Caco-2 (cell line): ENCODE data around the gene PCK2. TPM values are rescaled to one million over a fixed set of nuclear protein-coding genes. Genes with fewer than 3 reads are reported as not detected.

ENCODE experiments used
- BruUV-seq: library from RNA; stranded (reverse); fragments of 400-500 nt; replicated peaks from 2 replicates; lab custom pipeline; 2021; lab: Mats Ljungman, UMichigan
- CTCF ChIA-PET: fragments of 300-600 bp; sonication (Branson Sonifier 250); formaldehyde crosslinking; loops from one replicate; lab custom pipeline; 2022; ENCODE audit warnings: antibody characterized with exemption; lab: Charles Lee
- POLR2A ChIA-PET: fragments of 300-600 bp; sonication (Branson Sonifier 250); formaldehyde crosslinking; loops from one replicate; lab custom pipeline; 2022; ENCODE audit warnings: antibody characterized with exemption; lab: Charles Lee
- DNase-seq, 2 experiments: peaks; one replicate each; pipeline versions ENCODE4 v3.0.0 to v3.0.0-alpha.2; 2020 to 2022
- H3K27me3 ChIP-seq: replicated peaks from 2 replicates; pipeline ENCODE4 v1.6.0; 2011; ENCODE audit warnings: low read length; ENCODE audit not compliant: control insufficient read depth, insufficient read depth
- H3K36me3 ChIP-seq: 2 replicates; pipeline ENCODE4 v1.5.1; 2011; ENCODE audit warnings: low read length; ENCODE audit not compliant: control insufficient read depth, insufficient read depth
- H3K4me1 ChIP-seq: fragments of 250-450 bp; sonication (Bioruptor Pico); 2 replicates; pipeline ENCODE4 v1.5.1; 2020; ENCODE audit warnings: mild to moderate bottlenecking
- H3K4me3 ChIP-seq: 2 replicates; pipeline ENCODE4 v1.5.1; 2011; ENCODE audit warnings: low read depth, mild to moderate bottlenecking, control low read depth, low read length
- H3K9me3 ChIP-seq: fragments of 250-450 bp; sonication (Bioruptor Pico); 2 replicates; pipeline ENCODE4 v1.5.1; 2020; ENCODE audit warnings: mild to moderate bottlenecking, moderate library complexity
- H3K27ac Mint-ChIP-seq: one replicate; pipeline ENCODE4 v1.8.0; 2022; ENCODE audit warnings: mixed read lengths; ENCODE audit not compliant: unreplicated experiment
- H3K27me3 Mint-ChIP-seq: one replicate; pipeline ENCODE4 v1.8.0; 2022; ENCODE audit warnings: mixed read lengths; ENCODE audit not compliant: insufficient read depth, unreplicated experiment
- H3K36me3 Mint-ChIP-seq: one replicate; pipeline ENCODE4 v1.8.0; 2022; ENCODE audit warnings: mild to moderate bottlenecking, mixed read lengths; ENCODE audit not compliant: insufficient read depth, unreplicated experiment
- H3K4me1 Mint-ChIP-seq: one replicate; pipeline ENCODE4 v1.8.0; 2022; ENCODE audit warnings: low read depth, mixed read lengths; ENCODE audit not compliant: unreplicated experiment
- H3K4me3 Mint-ChIP-seq: one replicate; pipeline ENCODE4 v1.8.0; 2022; ENCODE audit warnings: mild to moderate bottlenecking, moderate library complexity, mixed read lengths; ENCODE audit not compliant: unreplicated experiment
- H3K9me3 Mint-ChIP-seq: one replicate; pipeline ENCODE4 v1.8.0; 2022; ENCODE audit warnings: mixed read lengths; ENCODE audit not compliant: unreplicated experiment
- intact Hi-C: fragments of 100-400 bp; cut with micrococcal nuclease; formaldehyde crosslinking; loops from one replicate; pipeline ENCODE4 v1.10.0; 2022; ENCODE audit not compliant: unreplicated experiment
- total RNA-seq: library from RNA; stranded (reverse); gene quantifications from 2 replicates; pipeline ENCODE4 v1.2.3, GENCODE V29; 2022
- TF ChIP-seq, protein P1 (sequence below), 2 experiments: fragments of 200-600 bp in 1 of 2; IDR thresholded peaks; 1 replicate in 1 of 2; 2 replicates in 1 of 2; pipeline versions ENCODE4 v1.5.1 to v1.8.0; 2011 to 2022; ENCODE audit warnings: antibody characterized with exemption in 1 of 2, control low read depth in 1 of 2, inconsistent platforms in 1 of 2, low read depth in 1 of 2, low read length in 1 of 2, mild to moderate bottlenecking in 1 of 2, moderate library complexity in 1 of 2; ENCODE audit not compliant: insufficient read depth in 1 of 2, severe bottlenecking in 1 of 2, unreplicated experiment in 1 of 2

The PCK2 gene
- total RNA-seq, 1 experiment from 2014 or later = 146 TPM

DNA sequence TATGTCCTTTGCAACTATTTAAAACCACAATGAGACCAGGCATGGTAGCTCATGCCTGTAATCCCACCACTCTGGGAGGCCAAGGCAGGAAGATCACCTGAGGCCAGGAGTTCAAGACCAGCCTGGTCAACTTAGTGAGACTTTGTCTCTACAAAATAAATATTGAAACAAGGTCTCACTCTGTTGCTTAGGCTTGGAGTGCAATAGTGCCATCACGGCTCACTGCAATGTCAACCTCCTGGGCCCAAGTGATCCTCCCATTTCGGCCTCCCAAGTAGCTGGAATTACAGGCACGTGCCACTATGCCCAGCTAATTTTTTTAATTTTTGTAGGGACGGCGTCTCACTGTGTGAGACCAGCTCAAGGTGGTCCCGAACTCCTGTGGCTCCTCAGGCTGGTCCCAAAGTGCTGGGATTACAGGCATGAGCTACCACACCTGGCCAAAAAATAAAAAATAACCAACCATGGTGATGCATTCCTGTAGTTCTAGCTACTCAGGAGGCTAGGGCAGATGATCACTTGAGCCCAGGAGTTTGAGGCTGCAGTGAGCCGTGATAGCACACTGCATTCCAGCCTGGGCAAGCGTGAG is 35.4 kb downstream of the PCK2 start:
- BruUV-seq = no TSS peak
- Mint-ChIP-seq H3K4me1 (no peaks in the 10 kb centered on the region), H3K4me3 (no peak overlapping the region), H3K9me3 (no peaks in the 10 kb centered on the region), H3K27ac (no peak overlapping the region), H3K27me3 (no peaks in the 10 kb centered on the region), H3K36me3 (no peaks in the 10 kb centered on the region)
- TF ChIP-seq, protein P1, sequence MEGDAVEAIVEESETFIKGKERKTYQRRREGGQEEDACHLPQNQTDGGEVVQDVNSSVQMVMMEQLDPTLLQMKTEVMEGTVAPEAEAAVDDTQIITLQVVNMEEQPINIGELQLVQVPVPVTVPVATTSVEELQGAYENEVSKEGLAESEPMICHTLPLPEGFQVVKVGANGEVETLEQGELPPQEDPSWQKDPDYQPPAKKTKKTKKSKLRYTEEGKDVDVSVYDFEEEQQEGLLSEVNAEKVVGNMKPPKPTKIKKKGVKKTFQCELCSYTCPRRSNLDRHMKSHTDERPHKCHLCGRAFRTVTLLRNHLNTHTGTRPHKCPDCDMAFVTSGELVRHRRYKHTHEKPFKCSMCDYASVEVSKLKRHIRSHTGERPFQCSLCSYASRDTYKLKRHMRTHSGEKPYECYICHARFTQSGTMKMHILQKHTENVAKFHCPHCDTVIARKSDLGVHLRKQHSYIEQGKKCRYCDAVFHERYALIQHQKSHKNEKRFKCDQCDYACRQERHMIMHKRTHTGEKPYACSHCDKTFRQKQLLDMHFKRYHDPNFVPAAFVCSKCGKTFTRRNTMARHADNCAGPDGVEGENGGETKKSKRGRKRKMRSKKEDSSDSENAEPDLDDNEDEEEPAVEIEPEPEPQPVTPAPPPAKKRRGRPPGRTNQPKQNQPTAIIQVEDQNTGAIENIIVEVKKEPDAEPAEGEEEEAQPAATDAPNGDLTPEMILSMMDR (IDR thresholded peaks at IDR 0.05; ENCODE audit: insufficient read depth in 1 of 2, low read depth in 1 of 2, low read length in 1 of 2, severe bottlenecking in 1 of 2, unreplicated experiment in 1 of 2) = no peak
- H3K4me3 ChIP-seq = no peak overlapping the region
- no peak for DNase-seq
- H3K27me3 ChIP-seq = no peaks in the 10 kb centered on the region
- POLR2A ChIA-PET = no interaction called here
- intact Hi-C loops = no loop called here
- CTCF ChIA-PET = no interaction called here
- no peaks in the 10 kb centered on the region for H3K36me3 ChIP-seq
- no peaks in the 10 kb centered on the region for H3K4me1 ChIP-seq
- no peaks in the 10 kb centered on the region for H3K9me3 ChIP-seq

DNA sequence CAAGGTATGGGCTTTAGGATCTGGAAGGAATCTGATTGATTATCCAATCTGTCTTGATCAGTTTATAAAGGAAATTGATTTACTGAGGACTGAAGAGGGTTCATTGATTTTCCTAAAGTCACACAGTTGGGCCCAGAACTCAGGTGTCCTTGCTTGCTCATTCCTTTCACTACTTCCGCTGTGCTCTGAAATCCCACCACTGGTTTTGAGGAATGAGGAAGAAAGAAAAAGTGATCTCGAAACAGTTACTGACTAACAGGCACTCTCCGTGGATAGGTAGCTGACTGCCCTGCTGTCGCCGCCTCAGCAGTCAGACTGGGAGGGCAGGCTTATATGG is 36.2 kb downstream of the PCK2 start, which contains the start of gene FITM1:
FITM1 (plus strand) TSS at position 280 of the 337 bp plus-strand sequence. CDS start 905 bp downstream, outside the sequence.
- H3K36me3 Mint-ChIP-seq = no peaks in the 10 kb centered on the region
- no peaks in the 10 kb centered on the region for H3K9me3 ChIP-seq
- no peaks in the 10 kb centered on the region for H3K9me3 Mint-ChIP-seq
- TF ChIP-seq, protein P1 (IDR thresholded peaks at IDR 0.05; ENCODE audit: insufficient read depth in 1 of 2, low read depth in 1 of 2, low read length in 1 of 2, severe bottlenecking in 1 of 2, unreplicated experiment in 1 of 2) = no peak
- no peak within 1 kb of the TSS for H3K27ac Mint-ChIP-seq
- no peaks in the 10 kb centered on the region; the same call in 1 of the 2 replicates for H3K4me1 ChIP-seq
- no peaks in the 10 kb centered on the region for H3K36me3 ChIP-seq
- no peaks in the 10 kb centered on the region for H3K27me3 Mint-ChIP-seq
- no peak within 1 kb of the TSS for H3K4me3 ChIP-seq
- H3K27me3 ChIP-seq = no peaks in the 10 kb centered on the region
- intact Hi-C loops = no loop called here
- POLR2A ChIA-PET = no interaction called here
- no peak within 1 kb of the TSS for H3K4me3 Mint-ChIP-seq
- peaks cover 5% of the 10 kb centered on the region for H3K4me1 Mint-ChIP-seq
- BruUV-seq = no TSS peak
- no peak for DNase-seq
- CTCF ChIA-PET = no interaction called here

DNA sequence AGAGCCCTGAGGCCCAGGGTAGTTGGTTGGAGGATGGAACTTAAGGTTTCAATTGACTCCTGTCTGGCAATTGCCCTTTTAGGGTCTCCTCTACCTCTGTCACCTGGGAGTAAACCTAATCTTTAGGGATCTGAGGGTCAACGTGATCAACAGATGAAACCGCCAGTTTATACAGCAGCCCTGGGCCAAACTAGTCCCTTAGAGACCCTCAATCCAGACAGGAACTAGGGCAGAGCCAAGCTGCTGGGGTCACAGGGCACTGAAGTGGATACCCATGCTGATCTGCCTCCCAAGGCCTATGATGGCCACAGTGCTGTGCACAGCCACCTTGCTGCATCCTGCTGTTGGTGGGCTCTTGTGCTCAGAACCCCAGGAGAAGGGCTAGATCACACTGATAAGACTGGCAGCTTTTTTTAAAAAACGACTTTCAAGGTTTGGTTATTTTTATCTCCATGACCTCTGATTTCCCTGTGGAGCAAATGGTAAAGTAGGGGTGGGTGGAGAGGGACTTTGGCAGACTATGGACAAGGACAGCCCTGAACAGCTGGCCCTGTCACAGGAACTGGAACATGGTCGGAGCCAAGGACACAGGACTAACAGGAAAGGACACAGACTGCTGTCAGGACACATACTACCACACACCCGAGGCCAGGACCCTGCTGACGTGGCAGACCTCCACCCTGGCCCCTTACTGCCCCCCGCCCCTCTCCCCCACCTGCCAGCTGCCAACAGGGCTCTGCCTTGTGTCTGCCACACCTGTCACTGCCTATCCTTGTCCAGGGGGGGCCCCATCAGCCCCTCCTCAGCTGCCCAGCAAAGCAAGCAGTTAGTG is 36.8 kb downstream of the PCK2 start:
- H3K4me1 Mint-ChIP-seq = peaks cover 7% of the 10 kb centered on the region
- DNase-seq = no peak
- no peaks in the 10 kb centered on the region for H3K9me3 Mint-ChIP-seq
- ChIA-PET POLR2A (no interaction called here), CTCF (interaction anchor here (0.6 kb wide), 1 partner anchor 10 kb away, joined by 3 read pairs; the partner anchor contains the start of gene EMC9)
- H3K4me1 ChIP-seq = no peaks in the 10 kb centered on the region; the same call in 1 of the 2 replicates
- no peaks in the 10 kb centered on the region for H3K36me3 ChIP-seq
- H3K27ac Mint-ChIP-seq = no peak overlapping the region
- H3K4me3 ChIP-seq = no peak overlapping the region
- no peaks in the 10 kb centered on the region for H3K27me3 Mint-ChIP-seq
- no TSS peak for BruUV-seq
- H3K9me3 ChIP-seq = no peaks in the 10 kb centered on the region
- no peak overlapping the region for H3K4me3 Mint-ChIP-seq
- no peaks in the 10 kb centered on the region for H3K27me3 ChIP-seq
- intact Hi-C loops = no loop called here
- no peaks in the 10 kb centered on the region for H3K36me3 Mint-ChIP-seq
- TF ChIP-seq, protein P1 (IDR thresholded peaks at IDR 0.05; ENCODE audit: insufficient read depth in 1 of 2, low read depth in 1 of 2, low read length in 1 of 2, severe bottlenecking in 1 of 2, unreplicated experiment in 1 of 2) = no peak
